GM10847 (cell line): ENCODE results near the gene PSMD13.
A peak's percentile ranks its signal among the peaks of the same experiment; 100 is the strongest.

Experiments
- POLR2A ChIP-seq: IDR thresholded peaks from 2 replicates; pipeline ENCODE4 v1.6.1; 2011; ENCODE audit not compliant: insufficient read length; ENCODE audit errors: extremely low read depth

PSMD13 gene

DNA sequence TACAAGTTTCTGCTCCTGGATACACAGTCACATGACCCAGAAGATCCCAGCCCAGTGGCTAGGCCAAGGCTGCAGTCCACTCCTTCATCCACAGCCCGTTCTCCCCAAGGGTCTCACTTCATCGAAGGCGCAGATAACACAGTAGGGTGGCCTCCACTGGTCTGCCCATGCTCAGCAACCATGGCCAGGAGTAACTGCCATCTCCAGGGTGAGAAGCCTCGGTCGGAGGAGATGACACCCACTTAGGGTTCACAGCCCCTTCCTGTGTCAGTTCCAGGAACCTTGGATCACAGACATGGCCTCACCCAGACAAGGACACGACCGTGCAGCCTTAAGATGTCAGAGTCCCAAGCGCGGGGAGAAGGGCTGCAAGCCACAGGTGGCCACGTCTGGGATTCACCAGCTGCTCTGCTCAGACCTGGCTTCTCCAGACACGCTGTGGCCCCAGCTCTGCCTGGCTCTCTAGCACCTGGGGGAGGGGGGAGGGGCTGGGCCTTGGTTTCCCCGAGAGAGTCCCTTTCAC lies 32.1 kb upstream of the PSMD13 start:
- no peak for TF ChIP-seq POLR2A

- no peak for TF ChIP-seq POLR2A
Measured at GRCh38 chr11:205221-206001, 31.4 kb upstream of the PSMD13 start.

GRCh38 chr11:206002-206384 lies 30.8 kb upstream of the PSMD13 start:
- TF ChIP-seq POLR2A: no peak

- no peak for TF ChIP-seq POLR2A
Measured at GRCh38 chr11:206526-207207, 30.1 kb upstream of the PSMD13 start.

GRCh38 chr11:207208-207862 lies 29.4 kb upstream of the PSMD13 start, which contains the start of the genes BET1L and RIC8A:
BET1L (minus strand) TSS chr11:207399; CDS start chr11:207321, 78 bp downstream.
RIC8A (plus strand) TSS chr11:207708; CDS start chr11:208855, 1,147 bp downstream.
- TF ChIP-seq POLR2A: peak; percentile 82

DNA sequence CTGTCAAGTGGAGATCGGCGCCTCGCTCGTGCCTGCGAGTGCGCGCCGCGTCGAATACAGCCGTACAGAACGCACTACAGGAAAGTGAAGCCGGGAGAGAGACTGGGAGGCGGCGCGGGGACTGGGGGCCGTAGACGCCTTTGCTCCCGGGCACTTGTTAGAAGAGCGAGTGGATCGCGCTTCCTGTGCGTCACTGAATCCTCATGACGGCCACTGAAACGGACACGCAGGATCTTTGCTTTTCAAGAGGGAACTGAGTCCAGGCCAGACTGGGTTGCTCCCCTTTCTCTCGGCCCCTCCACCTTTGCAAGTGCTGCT lies 29.0 kb upstream of the PSMD13 start:
- TF ChIP-seq POLR2A: no peak

GRCh38 chr11:208181-208916 lies 28.4 kb upstream of the PSMD13 start:
- TF ChIP-seq POLR2A: peak; percentile 73

- TF ChIP-seq POLR2A: no peak
Measured at GRCh38 chr11:208917-209260, 27.9 kb upstream of the PSMD13 start.

DNA sequence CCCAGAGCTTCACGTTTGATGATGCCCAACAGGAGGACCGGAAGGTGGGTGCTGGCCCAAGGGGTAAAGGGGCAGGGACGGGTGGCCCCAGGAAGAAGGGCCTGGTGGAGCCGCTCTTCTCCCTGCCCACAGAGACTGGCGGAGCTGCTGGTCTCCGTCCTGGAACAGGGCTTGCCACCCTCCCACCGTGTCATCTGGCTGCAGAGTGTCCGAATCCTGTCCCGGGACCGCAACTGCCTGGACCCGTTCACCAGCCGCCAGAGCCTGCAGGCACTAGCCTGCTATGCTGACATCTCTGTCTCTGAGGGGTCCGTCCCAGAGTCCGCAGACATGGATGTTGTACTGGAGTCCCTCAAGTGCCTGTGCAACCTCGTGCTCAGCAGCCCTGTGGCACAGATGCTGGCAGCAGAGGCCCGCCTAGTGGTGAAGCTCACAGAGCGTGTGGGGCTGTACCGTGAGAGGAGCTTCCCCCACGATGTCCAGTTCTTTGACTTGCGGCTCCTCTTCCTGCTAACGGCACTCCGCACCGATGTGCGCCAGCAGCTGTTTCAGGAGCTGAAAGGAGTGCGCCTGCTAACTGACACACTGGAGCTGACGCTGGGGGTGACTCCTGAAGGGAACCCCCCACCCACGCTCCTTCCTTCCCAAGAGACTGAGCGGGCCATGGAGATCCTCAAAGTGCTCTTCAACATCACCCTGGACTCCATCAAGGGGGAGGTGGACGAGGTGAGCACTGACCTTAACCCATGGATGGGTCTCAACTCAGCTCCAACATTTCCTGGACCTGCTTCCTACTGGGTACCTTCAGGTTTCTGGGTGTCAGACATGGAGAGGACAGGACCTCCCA lies 27.3 kb upstream of the PSMD13 start:
- TF ChIP-seq POLR2A: no peak

GRCh38 chr11:210122-210802 lies 26.5 kb upstream of the PSMD13 start:
- no peak for TF ChIP-seq POLR2A

DNA sequence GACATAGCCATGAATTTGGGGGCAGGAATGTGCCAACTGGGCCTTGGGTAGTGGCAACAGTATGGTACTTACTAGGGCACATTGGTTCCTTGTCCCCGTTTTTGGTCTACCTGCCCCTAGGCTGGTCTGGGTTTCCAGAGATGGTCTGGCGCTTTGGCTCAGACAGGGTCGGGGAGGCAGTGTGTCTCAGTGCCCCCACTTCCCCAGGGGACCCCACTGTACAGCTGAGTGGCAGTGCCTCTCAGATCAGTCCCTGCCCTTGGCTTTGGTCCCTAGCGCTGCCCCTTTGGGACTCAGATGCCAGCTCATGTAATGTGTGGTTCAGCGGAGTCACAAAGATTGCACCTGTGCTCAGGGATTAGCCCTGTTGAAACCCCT lies 26.0 kb upstream of the PSMD13 start:
- TF ChIP-seq POLR2A: no peak

GRCh38 chr11:211295-211694 lies 25.5 kb upstream of the PSMD13 start:
- no peak for TF ChIP-seq POLR2A

GRCh38 chr11:211741-212140 lies 25.0 kb upstream of the PSMD13 start:
- no peak for TF ChIP-seq POLR2A
